HCEC 1CT (cell line): Measurements from ENCODE around the gene VARS1.
"Not testable (repeated sequence)": the region's sequence is repeated elsewhere in the genome, so short reads cannot be mapped to it uniquely, and the experiment has no call there.

Experiments
- DNase-seq: peaks from one replicate; pipeline ENCODE4 v3.0.0-alpha.2; 2017

Gene VARS1

DNA sequence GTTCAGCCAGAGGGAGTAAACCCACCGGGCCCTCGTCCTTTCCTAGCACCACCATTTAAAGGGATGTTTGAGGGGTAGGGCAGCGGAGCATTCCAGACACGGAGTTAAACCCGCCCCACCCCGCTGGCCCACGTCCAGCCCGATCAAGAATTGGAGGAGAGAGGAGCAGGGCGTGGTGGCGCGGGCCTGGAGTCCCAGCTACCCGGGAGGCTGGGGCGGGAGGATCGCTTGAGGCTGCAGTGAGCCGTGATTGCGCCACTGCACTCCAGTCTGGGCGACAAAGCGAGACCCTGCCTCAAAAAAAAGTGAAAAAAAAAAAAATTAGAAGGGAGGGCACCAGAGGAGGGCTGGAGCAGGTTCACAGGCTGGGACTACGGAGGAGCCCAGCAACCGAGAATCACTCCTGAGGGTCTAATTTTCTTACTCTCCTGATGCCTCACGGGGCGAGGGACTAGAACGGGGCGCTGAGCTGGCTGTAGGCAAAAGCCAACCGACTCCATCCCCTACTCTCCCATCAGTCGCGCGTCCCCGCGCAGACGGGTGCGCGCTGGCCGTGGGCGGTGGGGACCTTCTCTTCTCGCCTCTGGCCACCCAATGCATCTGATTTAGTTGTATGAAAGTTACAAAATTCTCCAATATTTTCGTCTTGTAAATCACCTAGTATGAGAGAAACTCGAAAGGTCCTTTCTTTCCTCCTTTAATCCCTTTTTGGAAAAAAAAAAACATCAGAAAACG lies 25.9 kb upstream of the VARS1 start:
- peak; percentile 42 for DNase-seq

DNA sequence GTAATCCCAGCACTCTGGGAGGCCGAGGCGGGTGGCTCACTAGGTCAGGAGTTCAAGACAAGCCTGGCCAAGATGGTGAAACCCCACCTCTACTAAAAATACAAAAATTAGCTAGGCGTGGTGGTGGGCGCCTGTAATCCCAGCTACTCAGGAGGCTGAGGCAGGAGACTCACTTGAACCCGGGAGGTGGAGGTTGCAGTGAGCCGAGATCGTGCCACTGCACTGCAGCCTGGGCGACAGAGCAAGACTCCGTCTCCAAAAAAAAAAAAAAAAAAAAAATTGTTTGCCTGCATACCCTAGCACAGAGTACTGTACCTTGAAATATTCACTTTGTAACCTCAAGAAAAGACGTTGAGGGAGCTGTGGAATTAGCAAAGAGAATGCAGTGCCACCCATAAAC lies 24.8 kb upstream of the VARS1 start:
- DNase-seq, result not testable (repeated sequence)

DNA sequence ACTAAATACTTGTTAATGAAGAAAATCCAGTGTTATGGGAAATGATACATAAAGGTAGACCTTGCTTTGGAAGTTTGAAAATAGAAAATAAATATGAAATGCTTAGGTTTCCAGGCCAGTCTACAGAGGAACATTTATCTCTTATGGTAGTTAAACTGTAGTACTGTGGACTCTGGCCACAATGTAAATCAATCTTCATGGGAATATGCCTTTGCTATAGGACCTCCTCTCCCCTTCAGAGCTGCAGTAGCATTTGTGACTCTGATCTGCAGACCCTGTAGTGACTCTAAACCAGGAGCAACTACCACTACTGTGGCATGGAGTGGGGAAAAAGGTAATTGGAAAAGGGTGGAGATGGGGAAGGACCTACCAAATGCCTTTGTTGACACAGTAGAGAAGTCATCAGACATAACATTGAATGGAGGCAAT lies 24.3 kb upstream of the VARS1 start:
- DNase-seq, result no peak

DNA sequence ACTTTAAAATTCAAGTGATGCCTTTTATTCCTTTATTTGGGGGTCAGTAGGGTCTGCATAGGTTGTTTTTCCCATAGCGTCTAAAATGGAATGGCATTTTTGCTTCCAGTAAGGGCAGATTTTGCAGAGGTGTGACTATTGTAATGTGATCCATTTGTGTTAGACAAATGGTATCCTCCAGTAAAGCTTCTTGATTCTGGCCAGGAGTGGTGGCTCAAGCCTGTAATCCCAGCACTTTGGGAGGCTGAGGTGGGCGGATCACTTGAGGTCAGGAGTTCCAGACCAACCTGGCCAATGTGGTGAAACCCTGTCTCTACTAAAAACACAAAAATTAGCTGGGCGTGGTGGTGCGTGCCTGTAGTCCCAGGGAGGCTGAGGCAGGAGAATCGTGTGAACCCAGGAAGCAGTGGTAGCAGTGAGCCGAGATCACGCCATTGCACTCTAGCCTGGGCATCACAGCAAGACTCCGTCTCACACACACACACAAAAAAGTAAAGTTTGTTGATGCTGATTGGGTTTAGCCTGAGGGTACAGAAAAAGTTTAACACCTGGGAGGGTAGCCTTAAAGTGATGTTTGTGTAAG lies 22.5 kb upstream of the VARS1 start:
- DNase-seq, result not testable (repeated sequence)

DNA sequence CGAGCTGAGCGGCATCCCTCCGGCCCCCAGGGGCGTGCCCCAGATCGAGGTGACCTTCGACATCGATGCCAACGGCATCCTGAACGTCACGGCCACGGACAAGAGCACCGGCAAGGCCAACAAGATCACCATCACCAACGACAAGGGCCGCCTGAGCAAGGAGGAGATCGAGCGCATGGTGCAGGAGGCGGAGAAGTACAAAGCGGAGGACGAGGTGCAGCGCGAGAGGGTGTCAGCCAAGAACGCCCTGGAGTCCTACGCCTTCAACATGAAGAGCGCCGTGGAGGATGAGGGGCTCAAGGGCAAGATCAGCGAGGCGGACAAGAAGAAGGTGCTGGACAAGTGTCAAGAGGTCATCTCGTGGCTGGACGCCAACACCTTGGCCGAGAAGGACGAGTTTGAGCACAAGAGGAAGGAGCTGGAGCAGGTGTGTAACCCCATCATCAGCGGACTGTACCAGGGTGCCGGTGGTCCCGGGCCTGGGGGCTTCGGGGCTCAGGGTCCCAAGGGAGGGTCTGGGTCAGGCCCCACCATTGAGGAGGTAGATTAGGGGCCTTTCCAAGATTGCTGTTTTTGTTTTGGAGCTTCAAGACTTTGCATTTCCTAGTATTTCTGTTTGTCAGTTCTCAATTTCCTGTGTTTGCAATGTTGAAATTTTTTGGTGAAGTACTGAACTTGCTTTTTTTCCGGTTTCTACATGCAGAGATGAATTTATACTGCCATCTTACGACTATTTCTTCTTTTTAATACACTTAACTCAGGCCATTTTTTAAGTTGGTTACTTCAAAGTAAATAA lies 21.8 kb upstream of the VARS1 start:
- not testable (repeated sequence) for DNase-seq

DNA sequence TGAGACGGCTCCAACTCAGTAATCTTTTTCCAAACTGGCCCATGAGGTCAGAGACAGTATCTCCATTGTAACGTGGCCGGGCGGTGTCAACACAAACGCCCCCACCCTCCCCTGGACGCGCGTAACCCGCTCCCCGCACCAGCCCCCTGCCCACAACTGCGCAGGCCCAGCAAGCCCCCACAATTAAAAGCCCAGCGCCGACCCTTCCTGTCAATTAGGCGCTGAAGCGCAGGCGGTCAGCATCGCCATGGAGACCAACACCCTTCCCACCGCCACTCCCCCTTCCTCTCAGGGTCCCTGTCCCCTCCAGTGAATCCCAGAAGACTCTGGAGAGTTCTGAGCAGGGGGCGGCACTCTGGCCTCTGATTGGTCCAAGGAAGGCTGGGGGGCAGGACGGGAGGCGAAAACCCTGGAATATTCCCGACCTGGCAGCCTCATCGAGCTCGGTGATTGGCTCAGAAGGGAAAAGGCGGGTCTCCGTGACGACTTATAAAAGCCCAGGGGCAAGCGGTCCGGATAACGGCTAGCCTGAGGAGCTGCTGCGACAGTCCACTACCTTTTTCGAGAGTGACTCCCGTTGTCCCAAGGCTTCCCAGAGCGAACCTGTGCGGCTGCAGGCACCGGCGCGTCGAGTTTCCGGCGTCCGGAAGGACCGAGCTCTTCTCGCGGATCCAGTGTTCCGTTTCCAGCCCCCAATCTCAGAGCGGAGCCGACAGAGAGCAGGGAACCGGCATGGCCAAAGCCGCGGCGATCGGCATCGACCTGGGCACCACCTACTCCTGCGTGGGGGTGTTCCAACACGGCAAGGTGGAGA lies 19.7 kb upstream of the VARS1 start, which contains the start of the genes HSPA1A and HSPA1L:
HSPA1A (plus strand) TSS at position 519 of the 814 bp plus-strand sequence; CDS start at position 733, 214 bp downstream.
HSPA1L (minus strand) TSS at position 259 of the 814 bp plus-strand sequence. CDS start 3,311 bp downstream, outside the sequence.
- DNase-seq, result peak; percentile 96

DNA sequence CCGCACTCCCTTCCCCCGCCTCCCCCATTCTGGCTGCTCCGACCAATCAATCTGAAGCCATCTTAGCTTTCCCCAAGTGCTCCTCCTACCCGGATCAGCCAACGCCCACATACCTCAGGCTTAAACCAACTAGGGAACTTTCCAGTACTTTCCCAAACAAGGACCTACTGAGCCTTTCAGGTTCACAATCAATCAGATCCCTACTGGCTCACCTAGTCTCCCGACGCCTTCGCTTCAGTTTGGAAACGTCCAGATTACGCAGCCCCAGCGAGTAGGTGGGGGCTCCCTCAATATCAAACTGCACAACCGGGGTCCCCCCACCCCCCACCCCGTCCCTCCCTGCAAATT lies 19.1 kb upstream of the VARS1 start:
- DNase-seq, result peak; percentile 99

DNA sequence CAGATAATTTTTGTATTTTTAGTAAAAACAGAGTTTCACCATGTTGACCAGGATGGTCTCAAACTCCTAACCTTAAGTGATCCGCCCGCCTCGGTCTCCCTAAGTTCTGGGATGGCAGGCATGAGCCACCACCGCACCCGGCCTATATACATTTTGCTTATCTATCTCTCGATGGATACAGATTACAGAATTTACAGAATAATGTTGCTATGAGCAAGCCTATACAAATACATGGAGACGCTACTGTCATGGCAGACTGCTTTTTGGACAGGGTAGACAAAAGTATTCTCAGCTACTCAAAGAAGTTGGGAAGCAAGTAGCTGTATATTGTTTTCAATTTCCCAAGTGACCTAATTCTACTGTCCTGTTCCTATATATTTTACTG lies 17.9 kb upstream of the VARS1 start:
- DNase-seq, result no peak

DNA sequence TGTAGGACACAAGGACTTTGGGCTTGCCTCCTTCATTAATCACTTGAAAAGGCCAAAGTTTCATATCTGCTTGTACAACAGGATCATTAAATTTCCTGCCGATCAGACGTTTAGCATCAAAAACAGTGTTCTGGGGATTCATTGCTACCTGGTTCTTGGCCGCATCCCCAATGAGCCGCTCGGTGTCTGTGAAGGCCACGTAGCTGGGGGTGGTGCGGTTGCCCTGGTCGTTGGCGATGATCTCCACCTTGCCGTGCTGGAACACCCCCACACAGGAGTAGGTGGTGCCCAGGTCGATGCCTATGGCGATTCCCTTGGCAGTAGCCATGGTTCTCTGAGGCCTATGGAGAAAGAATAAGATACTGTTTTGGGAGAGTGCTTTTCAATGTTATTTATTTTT lies 16.1 kb upstream of the VARS1 start:
- DNase-seq, result no peak

DNA sequence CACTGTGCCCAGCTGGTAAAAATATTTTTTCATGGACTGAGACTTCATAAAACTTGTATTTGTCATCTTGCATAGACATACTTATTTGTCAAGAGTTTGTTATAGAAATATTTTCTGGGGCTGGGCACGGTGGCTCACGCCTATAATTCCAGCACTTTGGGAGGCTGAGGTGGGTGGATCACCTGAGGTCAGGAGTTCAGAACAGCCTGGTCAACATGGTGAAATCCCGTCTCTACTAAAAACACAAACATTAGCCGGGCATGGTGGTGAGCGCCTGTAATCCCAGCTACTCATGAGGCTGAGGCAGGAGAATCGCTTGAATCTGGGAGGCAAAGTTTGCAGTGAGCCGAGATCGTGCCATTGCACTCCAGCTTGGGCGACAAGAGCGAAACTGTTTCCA lies 13.0 kb upstream of the VARS1 start:
- DNase-seq, result not testable (repeated sequence)

DNA sequence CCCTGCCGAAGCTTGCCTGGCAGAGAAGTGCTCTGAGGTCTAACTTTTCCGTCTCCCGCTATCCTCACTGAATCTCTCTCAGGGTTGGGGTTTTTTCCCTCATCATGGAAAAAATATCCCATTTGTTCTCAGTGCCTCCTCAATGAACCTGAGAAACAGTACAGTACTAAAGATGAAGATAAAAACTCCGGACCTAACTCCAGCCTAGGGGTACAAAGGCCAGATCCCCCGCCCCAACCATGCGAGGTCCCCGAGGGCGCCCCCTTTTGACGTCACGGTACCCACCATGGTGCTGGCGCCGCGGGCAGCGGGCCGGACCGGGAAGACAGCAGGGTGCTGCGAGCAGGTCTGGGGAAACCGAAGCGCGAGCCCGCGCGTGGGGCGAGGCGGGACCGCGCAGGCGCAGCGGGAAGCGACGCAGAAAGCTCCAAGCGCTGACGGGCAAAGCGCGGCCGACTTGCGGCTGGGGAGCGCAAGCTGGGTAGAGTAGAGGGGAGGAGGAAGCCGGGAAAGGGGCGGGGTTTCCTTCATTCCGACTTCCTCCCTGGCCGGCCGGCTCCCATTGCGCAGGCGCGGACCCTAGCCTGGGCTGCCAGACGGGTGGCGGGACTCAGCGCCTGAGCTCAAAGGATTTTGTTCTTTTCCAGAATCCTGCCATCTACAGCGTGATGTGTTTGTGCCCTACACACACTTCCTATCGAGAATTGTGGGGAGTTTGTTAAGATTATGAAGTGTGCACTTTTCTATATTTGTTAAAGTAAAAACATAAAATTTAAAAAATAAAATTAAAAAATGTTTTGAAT lies 11.1 kb upstream of the VARS1 start, which contains the start of gene LSM2:
LSM2 (minus strand) TSS at position 497 of the 803 bp plus-strand sequence; CDS start at position 288, 209 bp downstream.
- DNase-seq, result peak; percentile 95

DNA sequence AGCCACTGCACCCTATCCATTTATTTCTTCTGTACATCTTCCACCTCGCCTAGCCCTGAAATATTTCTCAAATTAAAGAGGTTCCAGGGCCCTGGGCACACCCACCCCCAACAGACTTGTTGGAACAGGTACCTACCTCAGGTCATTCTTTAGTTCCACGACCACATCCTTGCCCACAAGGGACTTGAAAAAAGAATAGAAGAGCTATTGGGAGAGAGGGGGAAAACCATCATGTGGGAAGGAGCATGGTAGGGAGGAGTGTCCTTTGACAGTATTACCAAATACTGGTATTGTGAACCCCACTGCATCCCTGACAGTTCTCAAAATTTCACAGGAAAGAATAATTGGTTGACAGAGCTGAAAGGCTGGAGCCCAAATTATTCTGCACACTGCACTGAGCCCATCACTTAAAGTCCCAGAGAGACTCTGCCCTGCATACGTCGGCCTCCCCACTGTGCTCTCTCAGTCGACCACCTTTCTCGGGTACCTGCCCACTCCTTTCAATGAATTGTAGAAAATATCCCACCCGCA lies 10.5 kb upstream of the VARS1 start:
- no peak for DNase-seq

DNA sequence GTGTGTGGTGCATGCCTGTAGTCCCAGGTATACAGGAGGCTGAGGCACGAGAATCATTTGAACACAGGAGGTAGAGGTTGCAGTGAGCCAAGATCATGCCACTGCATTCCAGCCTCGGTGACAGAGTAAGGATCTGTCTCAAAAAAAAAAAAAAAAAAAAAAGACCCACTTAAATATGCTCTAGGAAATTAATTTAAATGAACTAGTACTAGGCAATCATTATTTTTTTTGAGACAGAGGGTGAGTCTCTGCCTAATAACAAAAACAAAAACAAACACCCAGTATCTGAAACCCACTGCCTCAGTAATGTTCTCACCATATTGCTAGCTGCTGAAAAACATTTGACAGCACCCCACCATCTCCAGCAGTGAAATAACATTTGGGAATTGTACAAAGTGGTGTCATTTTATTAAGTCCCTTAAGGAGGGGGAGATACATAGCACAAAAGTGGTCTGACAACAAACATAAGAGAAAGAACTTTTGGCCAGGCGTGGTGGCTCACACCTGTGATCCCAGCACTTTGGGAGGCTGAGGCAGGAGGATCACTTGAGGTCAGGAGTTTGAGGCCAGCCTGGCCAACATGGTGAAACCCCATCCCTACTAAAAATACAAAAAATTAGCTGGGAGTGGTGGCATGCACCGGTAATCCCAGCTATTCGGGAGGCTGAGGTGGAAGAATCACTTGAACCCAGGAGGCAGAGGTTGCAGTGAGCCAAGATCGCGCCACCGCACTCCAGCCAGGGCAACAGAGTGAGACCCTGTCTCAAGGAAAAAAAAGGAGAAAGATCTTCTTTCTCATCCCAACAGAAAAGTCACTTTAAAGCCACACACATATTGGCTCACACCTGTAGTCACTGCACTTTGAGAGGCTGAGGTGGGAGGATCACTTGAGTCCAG lies 5.7 kb upstream of the VARS1 start:
- DNase-seq, result not testable (repeated sequence)

DNA sequence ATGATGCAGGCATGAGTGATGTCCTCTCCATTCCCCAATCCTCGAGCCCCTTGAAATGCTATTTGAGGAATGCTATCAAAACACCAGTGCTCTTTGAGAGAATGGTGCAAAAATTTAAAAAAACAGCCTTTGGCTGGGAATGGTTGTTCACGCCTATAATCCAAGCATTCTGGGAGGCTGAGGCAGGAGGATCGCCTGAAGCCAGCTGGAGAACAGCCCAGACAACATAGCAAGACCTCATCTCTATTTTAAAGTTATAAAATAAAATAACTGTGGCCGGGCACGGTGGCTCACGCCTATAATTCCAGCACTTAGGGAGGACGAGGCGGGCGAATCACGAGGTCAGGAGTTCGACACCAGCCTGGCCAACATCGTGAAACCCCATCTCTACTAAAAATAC lies 4.2 kb upstream of the VARS1 start:
- no peak for DNase-seq

DNA sequence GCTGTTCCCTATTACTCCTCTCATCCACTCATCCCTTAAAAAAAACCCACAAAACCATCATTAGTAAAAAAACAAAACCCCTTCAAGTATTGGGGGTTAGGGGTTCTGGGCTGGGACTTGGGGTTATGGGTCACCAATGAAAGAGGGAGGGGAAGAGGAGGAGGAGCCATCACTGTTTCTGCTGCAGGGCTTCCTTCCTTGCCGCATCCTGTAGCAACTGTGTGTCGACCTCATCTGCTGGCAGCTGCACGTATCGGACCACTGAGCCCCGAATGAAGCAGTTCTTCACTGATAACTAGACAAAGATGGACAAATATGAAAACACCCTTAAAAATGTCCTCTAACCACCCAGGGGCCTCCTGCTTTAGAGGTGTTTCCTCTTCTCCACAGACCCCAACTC lies 2.0 kb upstream of the VARS1 start:
- no peak for DNase-seq

DNA sequence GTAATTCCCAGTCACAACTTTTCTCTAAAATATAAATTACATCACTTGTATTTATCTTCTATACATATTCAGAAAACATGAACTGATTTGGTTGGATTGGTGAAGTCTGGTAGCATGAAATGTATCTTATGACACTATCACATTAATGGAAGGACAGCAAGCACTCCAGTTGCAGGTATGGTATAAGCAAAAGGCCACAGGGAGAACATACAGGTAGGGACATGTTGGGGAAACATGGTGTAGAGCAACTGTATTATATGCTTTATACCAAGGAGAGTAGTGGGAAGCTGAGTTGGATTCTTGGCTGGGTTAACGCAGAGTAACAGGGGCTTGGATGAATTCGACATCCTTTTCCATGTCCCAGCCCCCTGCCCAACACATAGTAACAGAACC lies 1.4 kb upstream of the VARS1 start:
- DNase-seq, result no peak

DNA sequence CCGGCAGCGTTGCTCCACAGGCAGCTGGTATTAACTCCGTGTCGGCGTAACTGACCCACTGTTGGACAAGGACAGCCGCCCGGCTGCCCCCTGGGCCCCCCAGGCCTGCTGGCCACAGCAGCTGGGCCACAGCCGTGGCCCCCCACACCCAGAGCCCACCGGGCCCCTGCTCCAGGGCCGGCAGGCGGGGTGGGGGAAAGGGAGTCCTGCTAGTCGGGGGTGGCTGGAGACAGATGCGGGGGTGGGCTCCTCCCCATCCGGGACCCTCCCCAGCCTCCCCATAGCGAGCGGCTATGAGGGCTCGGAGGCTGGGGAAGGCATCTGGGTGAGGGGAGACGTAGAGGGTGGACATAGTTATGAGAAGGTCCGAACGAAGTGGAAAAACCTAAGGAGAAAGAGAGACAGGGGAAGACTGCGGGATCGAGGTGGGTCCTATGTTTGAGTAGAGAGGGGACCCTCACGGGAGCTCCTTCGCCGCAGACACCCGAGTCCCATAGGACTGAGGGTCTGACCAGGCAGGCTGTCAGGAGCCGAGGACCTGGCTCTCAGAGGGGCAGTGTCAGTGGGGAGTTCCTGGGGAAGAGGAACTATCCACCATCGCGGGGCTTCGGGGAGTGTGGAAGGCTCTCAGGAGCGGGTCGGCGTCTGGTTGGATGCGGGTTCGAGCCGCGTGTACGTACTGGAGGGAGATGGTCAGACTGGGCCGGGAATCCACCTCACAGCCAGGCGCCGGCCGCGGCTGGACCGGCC lies 511 bp downstream of the VARS1 start:
- DNase-seq, result no peak

DNA sequence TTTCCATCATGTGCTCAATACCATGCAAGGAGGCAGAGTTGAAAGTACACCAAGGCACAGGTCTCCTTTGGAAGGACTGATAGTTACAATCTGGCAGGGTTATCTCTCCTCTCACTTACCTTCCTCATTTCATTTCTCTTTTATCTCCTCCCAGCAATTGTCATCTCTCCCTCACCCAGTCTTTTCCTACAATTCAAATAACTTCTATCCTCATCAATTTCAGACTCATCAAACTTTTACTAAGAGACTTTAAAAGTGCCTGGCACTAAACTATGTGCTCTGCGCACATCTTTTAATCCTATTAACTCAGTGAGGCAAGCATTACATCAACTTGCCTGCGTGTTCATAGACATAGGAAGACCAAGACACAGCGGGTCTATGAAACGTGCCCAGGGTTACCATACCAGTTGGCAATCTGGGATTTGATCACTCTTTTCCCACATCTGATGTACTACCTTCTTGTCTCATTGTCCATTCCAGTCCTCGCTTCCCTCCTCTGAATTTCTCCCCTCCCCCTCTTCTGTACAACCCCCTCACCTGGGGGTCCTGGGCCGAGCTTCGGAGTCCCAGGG lies 1.2 kb downstream of the VARS1 start:
- peak; percentile 37 for DNase-seq

DNA sequence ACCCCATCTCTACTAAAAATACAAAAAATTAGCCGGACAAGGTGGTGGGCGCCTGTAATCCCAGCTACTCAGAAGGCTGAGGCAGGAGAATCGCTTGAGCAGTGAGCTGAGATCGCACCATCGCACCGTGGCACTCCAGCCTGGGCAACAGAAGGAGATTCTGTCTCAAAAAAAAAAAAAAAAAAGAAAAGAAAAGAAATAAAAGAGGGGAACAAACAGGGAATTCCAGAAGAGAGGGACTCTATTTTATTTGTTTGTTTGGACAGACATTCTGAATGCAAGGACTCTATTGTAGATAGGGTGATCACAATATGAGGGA lies 1.7 kb downstream of the VARS1 start:
- DNase-seq, result not testable (repeated sequence)

DNA sequence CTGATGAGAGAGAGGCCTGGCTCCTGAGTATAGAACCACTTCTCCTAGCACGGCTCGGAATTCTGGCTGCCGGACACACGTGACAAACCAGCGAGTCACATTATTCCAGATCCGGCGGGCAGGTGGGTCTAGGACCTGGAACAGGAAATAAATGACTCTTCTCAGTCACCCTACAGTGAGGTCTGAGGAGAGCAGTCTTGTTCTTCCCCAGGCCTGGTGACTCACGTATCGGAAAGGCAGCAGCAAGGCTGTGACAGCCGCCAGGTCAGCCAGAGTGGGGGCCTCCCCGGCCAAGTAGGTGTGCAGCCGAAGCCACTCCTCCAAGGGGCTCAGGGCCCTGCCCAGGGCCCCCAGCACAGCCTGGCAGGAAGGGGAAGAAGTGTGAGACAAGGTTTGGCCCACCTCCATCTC lies 2.8 kb downstream of the VARS1 start:
- DNase-seq, result peak; percentile 31
